ENCODE data around the gene RETREG1.

DNA sequence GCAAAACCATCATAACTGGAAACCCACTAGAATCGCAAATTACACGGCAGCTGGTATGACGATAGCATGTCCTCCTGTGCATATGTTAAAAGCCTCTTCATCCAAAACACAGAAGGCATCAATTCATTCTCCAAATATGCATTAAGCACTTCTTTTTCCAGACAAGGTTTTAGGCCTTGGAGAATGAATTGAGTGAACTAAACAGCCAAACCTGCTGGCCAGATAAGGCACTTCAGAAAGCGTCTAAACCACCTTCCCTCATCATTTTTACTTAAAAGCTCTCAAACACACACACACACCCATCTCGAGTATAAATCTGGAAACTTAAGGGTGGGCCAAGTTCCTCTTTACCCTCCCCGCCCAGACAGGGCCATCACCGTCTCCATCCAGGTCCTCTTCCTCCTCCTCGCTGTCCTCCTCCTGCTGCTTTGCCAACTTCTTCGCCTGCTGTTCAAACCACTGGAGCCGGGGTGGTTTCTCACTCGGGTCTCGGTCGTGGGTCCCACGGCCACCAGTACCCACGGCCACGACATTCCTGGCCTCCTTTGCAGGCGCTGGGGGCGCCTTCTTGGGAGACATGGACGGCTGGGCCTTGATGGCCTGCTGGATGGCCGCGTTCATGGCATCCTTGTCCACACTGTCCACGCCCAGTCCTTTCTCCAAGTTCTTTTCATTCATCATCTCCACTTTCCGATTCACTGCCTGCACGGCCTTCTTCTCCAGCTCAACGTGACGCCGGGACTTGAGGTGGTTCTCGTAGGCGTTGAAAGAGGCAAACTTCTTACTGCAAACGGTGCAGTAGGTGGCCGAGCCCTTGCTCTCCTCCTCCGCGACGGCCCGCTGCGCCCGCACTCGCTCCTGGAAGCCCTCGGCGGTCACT is 151.9 kb downstream of the RETREG1 start:
- TF ChIP-seq EZH2phosphoT487 (IDR thresholded peaks at IDR 0.05; ENCODE audit: low read depth, severe bottlenecking, unreplicated experiment) (no peak), CTCF (IDR thresholded peaks at IDR 0.05; ENCODE audit: poor library complexity) (no peak)
